Activated CD4-positive, CD25-positive, alpha-beta regulatory T cell treated with anti-CD3 and anti-CD28 coated beads, Interleukin-2, amount 50 U/mL, for 72 hours (primary cell): ENCODE measurements around the gene SMIM24.
A peak's percentile ranks its signal among the peaks of the same experiment; 100 is the strongest.

ENCODE experiments used
- DNase-seq: peaks from one replicate; pipeline ENCODE4 v3.0.0; 2021

SMIM24 gene

DNA sequence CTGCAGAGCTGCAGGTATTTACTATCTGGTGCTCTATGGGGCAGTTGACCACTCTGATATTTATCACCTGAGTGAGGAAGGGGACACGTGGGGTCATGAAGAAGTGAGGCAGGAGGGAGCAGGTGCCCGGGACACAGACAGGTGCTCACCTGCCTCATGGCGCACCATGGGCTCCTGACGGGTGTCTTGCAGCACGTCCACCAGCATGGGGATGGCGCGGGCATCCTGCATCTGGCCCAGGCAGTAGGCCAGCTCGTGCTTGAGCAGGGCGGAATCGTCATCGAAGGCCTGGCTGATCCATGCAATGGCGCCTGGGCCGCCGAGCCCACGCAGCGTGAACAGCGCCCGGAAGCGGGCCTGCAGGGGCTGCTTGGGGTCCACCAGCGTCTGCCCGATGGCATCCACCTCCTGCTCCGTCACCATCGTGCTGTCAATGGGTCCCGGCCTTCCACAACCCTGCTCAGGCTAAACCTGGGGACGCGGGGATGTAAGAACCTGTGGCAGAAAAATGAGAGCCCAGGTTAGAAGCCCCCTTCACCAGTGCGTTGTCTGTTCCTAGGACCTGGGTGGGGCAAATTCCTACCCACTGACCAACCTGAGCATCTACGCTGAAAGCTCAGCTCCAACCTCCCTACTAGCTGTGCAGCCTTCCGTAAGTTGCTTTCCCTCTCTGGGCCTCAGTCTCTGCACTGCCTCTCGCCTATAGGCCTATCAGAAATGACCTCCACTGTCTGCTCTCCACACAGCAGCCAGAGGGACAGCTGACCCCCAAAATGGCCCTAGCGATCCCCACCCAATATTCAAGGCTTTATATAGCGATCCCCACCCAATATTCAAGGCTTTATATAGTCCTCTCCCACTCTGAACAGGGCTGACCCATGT, 16.3 kb upstream of the SMIM24 start:
- no peak for DNase-seq

DNA sequence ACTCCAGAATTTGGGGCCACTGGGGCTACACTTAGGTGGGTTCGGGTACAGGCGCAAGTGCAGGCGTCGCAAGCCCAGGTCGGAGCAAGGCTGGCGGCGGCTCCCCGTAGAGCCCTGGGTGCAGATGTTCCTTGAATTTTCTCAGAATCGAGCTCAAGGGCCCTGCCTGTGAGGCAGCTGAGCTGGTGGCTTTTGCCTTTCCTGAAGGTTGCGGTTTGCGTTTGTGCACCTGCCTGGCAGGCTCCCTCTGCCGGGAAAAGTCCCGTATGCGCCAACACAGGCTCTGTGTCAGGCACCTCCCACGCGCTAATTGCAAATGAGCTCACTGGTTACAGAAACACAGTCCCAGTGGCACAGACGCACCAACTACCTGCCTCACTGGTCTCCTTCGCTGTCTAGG, 14.2 kb upstream of the SMIM24 start:
- no peak for DNase-seq

DNA sequence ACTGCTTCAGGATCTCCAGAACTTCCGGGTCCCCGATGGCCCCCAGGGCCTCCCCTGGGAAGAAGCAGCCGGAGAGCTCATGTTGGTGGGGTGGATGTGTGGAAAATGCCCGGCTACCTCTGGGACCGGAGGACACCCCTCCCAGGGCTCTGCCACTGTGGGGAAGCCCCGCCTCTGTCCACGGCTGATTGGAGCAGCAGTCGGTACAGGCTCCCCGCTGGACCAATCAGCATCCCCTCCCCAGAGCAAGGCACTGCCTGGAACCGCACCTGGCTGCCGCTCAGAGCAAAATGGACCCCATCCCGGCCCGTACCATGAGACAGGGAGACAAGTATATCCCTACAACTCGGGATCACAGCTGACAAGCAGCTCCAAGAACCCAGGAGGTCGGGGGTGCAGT, 13.7 kb upstream of the SMIM24 start:
- no peak for DNase-seq

DNA sequence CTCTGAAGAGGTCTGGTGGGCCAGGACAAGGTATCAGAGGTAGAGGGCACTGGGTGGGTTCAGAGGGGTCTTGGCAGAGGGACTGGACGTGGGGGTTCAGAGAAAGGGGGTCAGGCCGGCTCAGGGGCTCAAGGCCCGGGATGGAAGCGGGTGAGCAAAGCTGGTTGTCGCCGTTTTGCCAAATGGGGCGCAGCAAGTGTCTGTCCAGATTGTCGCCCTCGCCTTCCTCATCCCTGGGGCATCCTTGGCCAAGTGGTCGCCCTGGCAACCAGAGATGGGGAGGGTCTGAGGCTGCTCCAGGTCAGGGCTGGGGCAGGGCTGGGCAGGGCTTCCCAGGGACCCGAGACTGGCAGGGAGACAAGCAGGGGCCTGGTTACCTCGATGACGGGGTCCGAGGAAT, 13.3 kb upstream of the SMIM24 start:
- DNase-seq, result no peak

DNA sequence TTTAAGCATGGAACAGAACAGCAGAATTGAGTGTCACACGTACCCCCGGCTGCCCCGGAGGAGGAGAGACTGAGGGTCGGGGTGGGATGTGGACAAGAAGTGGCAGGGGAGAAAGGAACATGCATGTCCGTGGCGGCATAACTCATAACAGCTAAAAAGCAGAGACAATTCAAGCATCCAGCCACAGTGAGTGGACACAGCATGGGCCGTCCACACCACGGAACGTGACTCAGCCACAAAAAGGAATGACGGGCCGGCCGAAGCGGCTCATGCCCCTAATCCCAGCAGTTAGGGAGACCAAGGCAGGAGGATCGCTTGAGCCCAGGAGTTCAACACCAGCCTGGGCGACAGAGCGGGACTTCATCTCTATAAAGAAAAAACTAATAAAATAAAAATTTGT, 12.6 kb upstream of the SMIM24 start:
- no peak for DNase-seq

DNA sequence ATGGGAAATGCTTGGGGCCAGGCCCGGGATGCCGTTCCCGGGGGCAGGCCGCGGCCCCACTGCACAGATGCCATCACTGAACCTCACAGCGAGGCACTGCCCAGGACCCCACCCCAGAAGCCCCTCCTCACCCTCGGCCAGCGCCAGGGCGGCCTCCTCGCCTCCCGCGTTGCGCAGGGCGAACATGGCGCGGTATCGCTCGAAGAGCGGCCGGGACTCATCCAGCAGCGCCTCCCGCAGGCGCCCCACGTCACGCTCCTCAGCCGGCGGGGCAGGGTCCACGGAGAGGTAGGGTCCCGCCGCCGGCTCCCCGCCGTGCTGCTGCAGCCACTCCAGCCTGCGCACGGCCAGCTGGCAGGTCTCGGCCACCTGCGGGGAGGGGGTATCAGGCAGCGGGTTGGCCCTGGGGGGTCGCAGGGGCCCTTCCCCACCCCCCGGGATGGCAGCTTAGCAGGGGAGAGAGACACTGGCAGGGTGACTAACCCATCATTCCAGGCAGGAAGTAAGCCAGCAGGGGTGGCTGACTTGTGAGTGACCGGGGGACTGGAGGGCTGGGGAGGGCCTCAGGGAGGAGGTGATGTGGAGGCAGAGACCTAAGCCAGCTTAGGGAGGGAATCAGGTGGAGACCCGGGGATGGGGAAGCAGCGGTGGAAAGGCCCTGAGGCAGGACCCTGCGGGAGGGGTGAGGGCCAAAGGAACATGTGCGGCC, 12.0 kb upstream of the SMIM24 start:
- no peak for DNase-seq

DNA sequence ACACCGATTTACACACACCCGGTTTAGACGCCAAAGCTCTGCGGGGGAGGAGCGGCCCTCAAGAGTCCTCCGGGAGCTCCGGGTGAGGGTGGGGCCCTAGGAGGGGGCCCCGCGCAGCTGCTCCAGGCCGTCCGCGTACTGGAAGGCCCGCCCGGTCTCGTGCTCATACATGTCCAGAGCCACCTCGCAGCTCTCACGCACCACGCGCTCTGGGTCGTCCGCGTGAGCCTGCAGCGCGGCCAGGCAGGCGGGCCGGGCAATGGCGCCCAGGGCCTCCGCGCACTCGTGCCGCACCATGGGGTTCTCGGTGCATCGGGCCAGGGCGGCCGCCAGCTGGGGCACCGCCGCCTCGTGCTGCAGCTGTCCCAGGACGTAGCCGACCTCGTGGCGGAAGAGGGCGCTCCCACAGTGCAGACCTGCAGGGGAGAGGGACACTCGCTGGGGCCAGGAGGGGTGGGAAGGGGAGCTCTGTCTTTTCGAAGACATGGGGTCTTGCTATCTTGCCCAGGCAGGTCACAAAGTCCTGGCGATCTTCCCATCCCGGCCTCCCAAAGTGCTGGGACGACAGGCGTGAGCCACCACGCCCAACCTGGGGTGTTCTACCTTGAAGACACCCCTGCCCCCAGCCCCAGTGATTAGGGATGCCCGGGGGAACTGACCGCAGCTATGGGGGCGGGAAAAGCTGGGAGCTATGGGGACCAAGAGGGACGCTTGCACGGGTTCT, 11.2 kb upstream of the SMIM24 start:
- DNase-seq, result no peak

DNA sequence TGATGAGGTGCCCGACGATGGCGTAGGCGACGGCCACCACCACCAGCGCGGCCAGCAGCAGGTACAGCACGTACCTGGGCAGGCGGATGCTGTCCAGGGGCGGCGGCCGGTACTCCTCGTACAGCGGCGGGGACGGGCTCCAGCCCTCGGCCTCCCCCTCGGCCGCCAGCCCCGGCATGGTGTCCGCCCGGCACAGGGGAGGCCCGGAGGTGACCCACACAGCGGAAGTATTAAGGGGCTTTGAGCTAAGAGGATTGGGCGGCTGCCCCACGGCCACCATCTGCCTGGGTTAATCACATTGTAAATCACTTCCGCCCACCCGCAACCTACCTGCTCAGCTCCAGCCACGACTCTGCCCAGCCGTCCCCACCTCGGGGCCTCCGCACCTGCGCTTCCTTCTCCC, 2.9 kb upstream of the SMIM24 start, which contains the start of gene SMIM44:
SMIM44 (minus strand) TSS at position 216 of the 403 bp plus-strand sequence; CDS start at position 178, 38 bp downstream.
- no peak for DNase-seq

DNA sequence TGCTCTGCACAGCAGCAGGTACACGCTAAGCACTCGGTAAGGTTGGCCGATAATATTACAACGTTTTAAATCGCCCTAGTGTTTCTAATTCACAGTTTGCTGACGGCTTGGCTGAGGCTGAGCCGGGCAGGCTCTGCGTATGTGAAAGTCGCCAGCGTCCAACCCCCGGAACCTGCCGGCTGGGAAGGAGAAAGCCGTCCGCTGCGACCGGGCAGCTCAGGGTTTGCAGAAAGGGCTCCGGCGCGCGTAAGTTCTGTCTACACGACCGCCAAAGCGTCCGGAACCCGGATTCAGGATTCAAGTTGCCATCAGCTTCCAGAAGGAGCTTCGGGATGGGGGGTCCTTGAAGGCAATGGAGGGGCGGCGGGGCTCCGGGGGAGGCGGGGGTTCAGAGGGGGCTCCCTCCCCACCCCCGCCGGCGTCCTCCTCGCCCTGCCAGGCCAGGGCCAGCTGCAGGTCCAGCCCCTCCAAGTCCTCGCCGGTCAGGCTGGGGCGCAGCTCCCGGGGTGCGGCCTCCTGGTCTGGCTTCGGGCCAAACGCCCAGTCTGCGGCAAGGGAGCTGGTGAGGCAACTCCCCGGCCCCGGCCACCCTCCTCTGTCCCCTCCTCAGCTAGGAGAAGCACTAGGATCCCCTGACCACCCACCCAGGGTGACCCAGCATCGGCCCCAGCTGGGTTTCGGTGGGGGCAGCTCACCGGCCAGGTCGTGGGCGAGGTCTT, 2.3 kb upstream of the SMIM24 start:
- DNase-seq, result no peak

DNA sequence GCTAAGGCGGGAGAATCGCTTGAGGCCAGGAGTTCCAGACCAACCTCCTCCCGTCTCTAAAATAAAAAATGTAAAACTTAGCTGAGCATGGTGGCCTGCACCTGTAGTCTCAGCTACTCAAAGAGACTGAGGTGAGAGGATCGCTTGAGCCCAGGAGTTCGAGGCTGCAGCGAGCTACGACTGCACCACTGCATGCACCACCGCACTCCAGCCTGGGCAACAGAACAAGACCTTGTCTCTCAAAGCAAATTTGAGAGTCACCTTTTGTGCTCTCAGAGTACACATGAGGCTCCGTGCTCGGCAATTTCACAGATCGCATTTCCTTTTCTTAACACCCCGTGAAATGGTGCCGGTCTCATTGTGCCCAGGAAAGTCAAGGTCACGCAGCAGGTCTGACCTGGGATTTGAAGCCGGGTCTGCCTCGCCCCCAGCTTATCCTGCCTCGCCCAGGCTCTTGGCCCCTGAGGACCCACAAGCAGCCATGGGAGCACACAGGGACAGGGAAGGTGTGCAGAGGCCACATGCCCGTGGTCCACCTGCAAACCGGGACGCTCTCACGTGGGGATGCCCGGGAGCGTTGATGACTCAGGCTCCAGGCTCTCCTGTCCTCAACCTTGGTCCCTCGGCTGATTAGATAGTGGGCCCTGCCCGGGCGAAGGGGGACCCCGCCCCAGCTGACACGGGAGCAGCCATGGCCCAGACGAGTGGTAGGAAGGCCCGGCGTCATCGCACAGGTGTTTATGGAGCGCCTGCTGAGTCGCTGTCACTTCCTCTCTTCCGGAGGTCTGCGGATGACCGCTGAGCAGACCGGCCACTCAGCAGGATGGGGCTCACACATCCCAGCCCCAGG, 1.1 kb upstream of the SMIM24 start:
- no peak for DNase-seq

DNA sequence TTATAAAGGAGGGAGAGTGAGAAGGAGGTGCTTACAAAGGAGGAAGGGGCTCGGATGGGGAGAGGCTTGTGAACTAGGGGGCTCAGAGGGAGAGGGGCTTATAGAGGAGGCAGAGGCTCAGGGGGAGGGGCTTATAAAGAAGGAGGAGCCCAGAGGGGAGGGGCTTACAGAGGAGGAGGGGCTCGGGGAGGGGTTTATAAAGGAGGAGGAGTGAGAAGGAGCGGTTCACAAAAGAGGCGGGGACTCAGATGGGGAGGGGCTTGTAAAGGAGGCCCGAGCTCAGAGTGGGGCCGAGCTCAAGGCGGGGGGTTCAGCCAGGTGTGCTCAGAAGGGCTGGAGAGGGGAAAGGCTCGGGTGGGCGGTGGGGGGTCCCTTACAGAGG, 500 bp downstream of the SMIM24 start:
- no peak for DNase-seq

DNA sequence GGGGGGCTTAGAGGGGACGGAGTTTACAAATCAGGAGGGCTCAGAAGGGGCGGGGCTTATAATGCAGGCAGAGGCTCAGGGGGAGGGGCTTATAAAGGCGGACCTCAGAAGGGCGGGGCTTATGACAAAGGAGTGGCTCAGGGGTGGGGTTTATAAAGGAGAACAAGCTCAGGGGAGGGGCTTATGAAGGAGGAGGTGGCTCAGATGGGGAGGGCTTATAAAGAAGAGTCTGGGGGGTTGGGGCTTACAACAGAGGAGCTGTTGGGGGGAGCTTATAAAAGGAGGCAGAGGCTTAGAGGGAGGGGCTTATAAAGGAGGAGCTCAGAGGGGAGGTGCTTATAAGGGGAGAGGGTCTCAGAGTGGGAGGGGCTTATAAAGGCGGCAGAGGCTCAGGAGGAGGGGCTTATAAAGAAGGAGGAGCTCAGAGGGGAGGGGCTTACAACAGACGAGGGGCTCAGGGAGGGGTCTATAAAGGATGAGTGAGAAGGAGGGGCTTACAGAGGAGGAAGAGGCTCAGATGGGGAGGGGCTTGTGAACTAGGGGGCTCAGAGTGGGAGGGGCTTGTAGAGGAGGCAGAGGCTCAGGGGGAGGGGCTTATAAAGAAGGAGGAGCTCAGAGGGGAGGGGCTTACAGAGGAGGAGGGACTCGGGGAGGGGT, 1.0 kb downstream of the SMIM24 start:
- peak; percentile 53 for DNase-seq

DNA sequence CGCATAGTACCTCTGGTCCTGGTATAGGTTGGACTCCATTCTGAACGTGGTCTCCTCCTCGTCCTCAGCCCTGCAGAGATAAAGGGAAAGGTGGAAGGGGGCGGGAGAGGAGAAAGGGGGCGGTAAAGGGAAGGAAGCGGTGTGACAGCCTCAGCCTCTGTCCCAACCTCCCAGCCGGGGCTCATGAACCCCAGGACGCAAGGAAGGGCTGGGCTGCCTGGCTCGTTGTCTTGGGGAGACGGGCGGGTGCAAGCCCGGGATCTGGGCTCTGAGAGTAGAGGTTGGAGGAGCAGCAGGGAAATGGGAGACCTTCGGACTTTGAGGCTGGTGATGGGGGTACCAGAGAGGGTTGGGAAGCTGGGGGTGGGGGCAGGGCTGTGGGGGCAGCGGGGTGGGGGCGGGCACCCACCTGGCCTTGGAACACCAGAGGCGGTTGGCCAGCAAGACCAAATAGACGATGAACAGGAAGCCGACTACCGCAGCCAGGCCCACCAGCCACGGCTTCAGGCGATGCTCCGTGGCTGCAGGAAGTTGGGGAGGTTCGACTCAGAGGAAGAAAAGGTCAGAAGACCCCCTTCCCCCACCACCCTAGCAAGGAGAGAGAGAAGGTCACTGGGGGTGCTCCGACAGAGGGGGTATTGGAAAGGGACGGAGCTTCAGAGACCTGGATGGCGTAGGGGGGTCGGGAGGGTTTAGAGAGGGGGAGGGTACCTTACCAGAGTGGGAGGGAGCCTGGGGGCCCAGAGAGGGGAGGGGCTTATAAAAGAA, 1.7 kb downstream of the SMIM24 start:
- DNase-seq, result no peak

DNA sequence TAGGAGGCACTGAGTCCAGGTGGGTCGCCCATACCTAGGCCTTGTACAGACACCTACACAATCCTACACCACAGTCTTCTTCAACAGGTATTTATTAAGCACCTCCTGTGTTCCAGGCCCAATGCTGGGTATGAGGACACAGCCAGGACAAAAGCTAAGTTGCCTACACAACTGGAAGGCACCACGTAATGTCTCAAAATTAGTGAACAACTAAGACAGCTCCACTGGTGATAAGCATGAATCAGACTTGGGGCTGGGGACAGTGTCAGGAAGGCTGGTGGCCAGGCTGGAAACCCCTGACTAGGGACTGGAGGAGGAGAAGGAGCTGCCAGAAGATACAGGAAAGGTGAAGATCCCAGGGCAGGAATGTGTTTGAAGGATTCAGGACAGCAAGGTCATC, 2.4 kb downstream of the SMIM24 start:
- DNase-seq, result no peak

DNA sequence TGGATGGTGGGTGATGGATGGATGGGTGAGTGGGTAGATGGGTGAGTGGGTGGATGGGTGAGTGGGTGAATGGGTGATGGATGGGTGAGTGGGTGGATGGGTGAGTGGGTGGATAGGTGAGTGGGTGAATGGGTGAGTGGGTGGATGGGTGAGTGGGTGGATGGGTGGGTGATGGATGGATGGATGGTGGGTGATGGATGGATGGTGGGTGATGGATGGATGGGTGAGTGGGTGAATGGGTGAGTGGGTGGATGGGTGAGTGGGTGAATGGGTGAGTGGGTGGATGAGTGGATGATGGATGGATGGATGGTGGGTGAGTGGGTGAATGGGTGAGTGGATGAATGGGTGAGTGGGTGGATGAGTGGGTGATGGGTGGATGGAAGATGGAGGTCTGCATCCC, 2.8 kb downstream of the SMIM24 start:
- DNase-seq, result no peak

DNA sequence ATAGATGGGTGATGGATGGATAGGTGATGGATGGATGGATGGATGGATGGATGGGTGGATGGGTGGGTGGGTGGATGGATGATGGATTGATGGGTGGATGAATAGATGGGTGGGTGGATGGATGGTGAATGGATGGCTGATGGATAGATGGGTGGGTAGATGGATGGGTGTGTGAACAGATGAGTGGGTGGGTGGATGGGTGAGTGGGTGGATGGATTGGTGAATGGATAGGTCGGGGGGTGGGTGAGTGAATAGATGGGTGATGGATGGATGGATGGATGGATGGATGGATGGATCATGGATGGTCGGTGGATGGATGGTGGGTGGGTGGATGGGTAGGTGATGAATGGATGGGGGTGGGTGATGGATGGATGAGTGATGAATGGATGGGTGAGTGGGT, 3.5 kb downstream of the SMIM24 start:
- no peak for DNase-seq

DNA sequence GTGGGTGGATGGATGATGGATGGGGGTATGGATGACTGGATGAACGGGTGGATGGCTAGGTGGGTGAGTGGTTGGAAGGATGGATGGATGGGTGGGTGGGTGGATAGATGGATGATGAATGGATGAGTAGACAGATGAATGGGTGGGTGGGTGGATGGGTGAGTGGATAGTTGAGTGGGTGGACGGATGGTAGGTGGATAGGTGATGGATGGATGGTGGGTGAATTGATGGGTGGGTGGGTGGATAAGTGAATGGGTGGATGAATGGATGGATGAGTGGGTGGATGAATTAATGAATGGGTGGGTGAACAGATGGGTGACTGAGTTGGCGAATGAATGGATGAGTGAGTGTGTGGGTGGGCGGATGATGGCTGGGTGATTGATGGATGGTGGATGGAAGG, 4.9 kb downstream of the SMIM24 start:
- DNase-seq, result no peak

DNA sequence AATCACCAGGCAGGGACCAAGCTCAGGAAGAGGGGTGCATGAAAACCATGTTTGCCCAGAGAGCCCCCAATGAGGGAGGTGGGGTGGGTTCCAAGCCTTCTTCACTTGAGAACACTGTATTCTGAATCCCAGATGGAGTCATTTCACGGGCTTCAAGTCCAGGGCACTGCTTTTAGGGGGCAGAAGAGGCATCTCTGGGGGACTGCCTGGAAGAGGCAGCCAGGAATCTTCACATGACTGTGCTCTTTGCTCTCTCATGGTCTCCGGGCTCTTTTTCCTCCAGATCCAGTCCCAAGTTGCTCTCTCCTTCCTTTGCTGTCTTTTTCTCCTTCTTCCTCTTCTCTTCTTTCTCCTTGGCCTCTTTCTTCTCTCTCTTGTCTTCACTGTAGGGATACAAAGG, 5.7 kb downstream of the SMIM24 start:
- no peak for DNase-seq

DNA sequence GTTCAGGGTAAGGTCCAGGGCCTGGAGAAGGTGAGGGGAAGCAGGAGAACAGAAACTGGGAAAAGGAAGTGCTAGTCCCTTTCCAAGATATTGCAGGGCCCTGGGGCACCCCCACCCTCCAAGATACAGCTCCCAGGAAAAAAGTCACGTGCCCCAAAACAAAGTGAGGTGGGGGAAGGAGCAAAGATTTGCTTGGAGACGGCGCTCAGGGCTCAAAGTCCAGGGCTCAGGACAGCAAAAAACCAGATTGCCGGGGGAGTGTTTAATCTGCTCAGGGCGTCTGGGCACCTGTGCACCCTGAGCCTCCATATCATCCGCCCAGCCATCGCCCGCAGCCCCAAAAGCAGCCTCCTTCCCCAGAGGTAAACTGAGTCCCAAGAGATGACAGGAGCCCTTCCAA, 6.3 kb downstream of the SMIM24 start:
- DNase-seq, result no peak

DNA sequence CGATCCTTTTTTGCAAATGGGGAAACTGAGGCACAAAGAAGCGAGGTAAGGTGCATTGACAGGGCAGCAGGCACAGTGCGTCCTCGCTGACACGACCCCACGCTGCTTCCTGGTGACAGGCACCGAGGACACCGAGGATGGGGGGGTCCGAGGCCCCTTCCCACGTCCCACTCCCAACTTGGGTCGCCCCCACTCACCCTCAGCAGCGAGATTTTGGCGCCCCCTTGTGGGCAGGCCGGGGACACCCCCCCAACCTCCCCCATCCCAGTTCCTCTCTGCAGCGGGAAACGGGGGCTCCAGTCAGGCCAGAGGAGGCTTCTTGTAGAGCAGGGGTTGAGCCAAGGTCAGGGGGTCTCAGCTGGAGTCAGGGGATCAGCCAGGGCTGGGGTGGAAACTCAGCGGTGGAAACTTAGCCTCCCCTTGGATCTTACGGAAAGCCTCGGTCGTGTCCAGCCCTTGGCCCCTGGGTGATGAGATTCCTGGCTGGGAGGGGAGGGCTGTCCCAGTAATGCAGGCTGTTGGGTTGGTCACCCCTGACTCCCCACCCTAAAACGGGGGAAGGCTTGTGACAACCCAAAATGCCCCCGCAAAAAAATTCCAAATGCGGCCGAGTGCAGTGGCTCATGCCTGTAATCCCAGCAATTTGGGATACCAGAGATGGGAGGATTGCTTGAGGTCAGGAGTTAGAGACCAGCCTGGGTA, 8.2 kb downstream of the SMIM24 start:
- DNase-seq, result peak; percentile 56
